Measurements from ENCODE around the gene PARVB.

DNA sequence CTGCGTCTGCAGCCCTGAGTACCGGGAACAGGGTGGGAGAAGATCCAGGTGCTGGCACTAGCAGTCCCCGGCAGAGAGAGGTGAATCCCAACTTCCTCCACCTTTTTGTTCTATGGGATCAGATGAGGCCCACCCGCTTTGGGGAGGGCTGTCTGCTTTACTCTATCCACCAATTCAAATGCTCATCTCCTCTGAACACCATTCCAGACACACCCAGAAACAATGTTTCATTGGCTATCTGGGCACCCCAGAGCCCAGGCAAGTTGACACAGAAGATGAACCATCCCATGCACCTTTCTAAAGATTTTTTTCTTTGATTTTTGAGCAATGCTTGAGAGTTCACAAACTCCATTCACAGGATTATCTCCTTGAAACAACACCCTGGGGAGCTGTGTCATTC, 78.0 kb downstream of the PARVB start:
- TF ChIP-seq, protein P1, sequence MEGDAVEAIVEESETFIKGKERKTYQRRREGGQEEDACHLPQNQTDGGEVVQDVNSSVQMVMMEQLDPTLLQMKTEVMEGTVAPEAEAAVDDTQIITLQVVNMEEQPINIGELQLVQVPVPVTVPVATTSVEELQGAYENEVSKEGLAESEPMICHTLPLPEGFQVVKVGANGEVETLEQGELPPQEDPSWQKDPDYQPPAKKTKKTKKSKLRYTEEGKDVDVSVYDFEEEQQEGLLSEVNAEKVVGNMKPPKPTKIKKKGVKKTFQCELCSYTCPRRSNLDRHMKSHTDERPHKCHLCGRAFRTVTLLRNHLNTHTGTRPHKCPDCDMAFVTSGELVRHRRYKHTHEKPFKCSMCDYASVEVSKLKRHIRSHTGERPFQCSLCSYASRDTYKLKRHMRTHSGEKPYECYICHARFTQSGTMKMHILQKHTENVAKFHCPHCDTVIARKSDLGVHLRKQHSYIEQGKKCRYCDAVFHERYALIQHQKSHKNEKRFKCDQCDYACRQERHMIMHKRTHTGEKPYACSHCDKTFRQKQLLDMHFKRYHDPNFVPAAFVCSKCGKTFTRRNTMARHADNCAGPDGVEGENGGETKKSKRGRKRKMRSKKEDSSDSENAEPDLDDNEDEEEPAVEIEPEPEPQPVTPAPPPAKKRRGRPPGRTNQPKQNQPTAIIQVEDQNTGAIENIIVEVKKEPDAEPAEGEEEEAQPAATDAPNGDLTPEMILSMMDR (IDR thresholded peaks at IDR 0.05), result no peak
- TF ChIP-seq POLR2A (IDR thresholded peaks at IDR 0.05), result no peak

Data from body of pancreas (tissue), 4 donors.